ENCODE measurements around the gene CRYGD.
A peak's percentile ranks its signal among the peaks of the same experiment; 100 is the strongest.

CRYGD gene

DNA sequence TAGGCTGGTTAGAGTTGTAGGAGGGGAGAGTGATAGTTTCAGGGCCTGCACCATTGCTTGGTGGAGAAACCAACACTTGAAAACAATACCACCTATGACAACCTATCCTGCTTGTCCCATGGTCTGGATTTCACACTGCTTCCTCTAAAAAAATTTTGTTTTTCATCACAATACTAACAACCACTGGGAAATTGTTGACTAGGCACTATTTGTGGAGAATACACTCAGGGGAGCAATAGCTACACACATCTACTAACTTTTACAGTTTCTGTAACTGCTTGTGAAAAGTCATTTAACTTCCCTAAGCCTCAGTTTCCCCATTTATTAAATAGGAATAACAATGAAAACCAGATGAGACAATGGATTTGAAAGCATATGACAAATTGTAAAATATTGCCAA, 25.8 kb upstream of the CRYGD start:
- DNase-seq (ENCODE audit: low read depth), result no peak
- TF ChIP-seq, protein P1, sequence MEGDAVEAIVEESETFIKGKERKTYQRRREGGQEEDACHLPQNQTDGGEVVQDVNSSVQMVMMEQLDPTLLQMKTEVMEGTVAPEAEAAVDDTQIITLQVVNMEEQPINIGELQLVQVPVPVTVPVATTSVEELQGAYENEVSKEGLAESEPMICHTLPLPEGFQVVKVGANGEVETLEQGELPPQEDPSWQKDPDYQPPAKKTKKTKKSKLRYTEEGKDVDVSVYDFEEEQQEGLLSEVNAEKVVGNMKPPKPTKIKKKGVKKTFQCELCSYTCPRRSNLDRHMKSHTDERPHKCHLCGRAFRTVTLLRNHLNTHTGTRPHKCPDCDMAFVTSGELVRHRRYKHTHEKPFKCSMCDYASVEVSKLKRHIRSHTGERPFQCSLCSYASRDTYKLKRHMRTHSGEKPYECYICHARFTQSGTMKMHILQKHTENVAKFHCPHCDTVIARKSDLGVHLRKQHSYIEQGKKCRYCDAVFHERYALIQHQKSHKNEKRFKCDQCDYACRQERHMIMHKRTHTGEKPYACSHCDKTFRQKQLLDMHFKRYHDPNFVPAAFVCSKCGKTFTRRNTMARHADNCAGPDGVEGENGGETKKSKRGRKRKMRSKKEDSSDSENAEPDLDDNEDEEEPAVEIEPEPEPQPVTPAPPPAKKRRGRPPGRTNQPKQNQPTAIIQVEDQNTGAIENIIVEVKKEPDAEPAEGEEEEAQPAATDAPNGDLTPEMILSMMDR (conservative IDR thresholded peaks at IDR 0.05; ENCODE audit: low read depth, low read length), result no peak

GRCh38 chr2:208148803-208149202, 24.5 kb upstream of the CRYGD start:
- H3K4me3 ChIP-seq (ENCODE audit: low read depth, low read length), result no peak overlapping the region
- TF ChIP-seq, protein P1 (conservative IDR thresholded peaks at IDR 0.05; ENCODE audit: low read depth, low read length), result peak; percentile 44
- DNase-seq (ENCODE audit: low read depth), result no peak

More for the DNA sequence above, 25.8 kb upstream of the CRYGD start:
- H3K4me3 ChIP-seq (ENCODE audit: low read depth, low read length), result no peak overlapping the region

DNA sequence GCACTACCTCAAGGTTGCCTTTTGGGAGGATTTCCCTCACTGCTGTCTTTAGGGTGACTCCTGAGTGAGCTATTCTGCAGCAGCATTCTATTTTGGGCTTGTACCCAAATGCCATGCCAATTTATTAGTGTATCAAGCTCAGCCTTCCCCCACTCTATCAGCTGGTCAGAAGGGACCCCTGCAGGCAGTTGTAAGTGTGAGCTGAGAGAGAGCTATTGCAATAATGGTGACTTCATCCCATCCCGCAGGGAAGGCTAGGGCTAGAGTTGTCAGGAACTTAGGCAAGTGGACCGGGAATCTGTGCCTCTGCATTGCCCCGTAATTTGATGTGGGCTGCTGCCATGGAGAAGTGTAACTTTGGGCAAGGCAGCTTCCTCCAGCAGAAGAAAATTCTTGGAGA, 23.4 kb upstream of the CRYGD start:
- no peak overlapping the region for H3K4me3 ChIP-seq (ENCODE audit: low read depth, low read length)
- TF ChIP-seq, protein P1 (conservative IDR thresholded peaks at IDR 0.05; ENCODE audit: low read depth, low read length), result no peak
- no peak for DNase-seq (ENCODE audit: low read depth)

DNA sequence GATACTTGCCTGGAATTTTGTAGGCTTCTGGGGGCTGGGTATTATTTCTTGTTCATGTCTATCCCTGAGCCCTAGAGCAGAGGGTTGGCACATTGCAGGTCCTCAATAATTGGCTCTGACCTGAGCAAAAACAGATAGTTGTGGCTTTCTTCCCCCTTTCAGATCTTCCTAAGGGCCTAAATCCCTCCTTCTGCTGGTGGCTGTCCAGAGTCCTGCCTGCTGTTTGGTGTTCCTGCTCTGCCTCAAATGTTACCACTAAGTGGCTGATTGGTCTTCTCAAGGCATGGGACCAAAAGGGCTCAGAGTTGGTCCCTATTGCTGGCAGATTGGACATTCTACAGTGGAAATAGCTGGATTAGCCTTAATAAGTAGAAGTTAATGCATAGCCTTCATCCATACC, 22.7 kb upstream of the CRYGD start:
- no peak overlapping the region for H3K4me3 ChIP-seq (ENCODE audit: low read depth, low read length)
- TF ChIP-seq, protein P1 (conservative IDR thresholded peaks at IDR 0.05; ENCODE audit: low read depth, low read length), result no peak
- no peak for DNase-seq (ENCODE audit: low read depth)

DNA sequence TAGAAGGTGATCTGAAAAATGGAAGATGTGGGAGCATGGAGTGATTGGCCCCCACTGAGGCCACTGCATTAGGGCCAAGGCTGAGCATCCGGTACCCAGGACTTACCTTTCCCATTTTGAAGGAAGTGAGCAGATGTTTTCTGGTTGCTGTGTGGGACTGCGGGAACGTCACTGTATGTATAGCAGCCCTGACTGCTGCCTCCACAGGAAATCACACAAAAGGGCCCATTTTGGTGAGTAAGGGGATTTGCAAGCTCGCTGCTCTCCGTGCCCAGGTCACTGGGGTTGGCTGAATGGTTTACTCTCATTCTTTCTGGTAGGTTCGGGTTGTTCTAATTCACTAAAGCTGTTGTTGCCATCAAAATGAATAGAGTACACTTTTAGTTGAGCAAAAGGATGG, 21.7 kb upstream of the CRYGD start, which contains the start of gene CRYGB:
CRYGB (minus strand) TSS at position 153 of the 400 bp plus-strand sequence; CDS start at position 115, 38 bp downstream.
- DNase-seq (ENCODE audit: low read depth), result no peak
- no peak within 1 kb of the TSS for H3K4me3 ChIP-seq (ENCODE audit: low read depth, low read length)
- TF ChIP-seq, protein P1 (conservative IDR thresholded peaks at IDR 0.05; ENCODE audit: low read depth, low read length), result no peak

DNA sequence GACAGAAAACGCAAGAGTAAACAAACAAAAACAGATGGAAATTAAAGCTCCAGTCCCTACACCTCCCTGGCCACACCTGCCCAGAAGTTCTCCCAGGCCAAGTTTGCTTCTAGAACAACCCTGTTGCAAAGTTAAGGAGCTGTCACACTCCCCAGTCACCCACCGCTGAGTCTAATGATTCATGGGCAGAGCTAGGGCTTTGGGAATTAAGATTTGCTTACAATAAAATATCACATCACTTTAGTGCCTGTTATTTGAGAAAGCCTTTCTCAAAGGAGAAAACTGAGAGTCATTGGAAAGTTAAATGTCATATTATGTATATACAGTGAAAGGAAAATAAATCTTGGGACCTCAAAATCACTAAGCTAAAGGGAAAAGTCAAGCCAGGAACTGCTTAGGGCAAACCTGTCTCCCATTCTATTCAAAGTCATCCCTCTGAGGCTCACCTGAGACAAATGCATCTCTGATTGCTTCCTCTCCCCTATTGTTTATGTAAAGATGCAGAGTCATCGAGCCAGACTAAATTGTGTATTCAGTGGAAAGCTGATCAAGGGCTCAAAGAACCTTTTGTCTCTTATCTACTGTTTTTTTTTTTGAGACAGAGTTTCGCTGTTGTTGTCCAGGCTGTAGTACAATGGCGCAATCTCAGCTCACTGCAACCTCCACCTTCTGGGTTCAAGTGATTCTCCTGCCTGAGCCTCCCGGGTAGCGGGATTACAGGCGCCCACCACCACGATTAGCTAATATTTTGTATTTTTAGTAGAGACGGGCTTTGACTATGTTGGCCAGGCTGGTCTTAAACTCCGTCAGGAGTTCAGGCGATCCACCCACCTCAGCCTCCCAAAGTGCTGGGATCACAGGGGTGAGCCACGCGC, 18.8 kb upstream of the CRYGD start:
- DNase-seq (ENCODE audit: low read depth), result no peak
- no peak overlapping the region for H3K4me3 ChIP-seq (ENCODE audit: low read depth, low read length)
- TF ChIP-seq, protein P1 (conservative IDR thresholded peaks at IDR 0.05; ENCODE audit: low read depth, low read length), result no peak
